Transverse colon (tissue), 3 donors: ENCODE data around the gene KLK6.

ENCODE experiments used
- POLR2A ChIP-seq: fragments of 450-650 bp; IDR thresholded peaks from one replicate; pipeline ENCODE4 v1.6.1; 2016; ENCODE audit warnings: antibody characterized with exemption, mild to moderate bottlenecking, moderate library complexity
- TF ChIP-seq, protein P1 (sequence below), 5 experiments: fragments of 200-600 bp in 3 of 5; fragments of 450-650 bp in 2 of 5; sonication (generic) in 3 of 5; IDR thresholded peaks; 1 replicate in 2 of 5; 2 replicates in 3 of 5; pipeline ENCODE4 v1.5.1; 2016 to 2017; ENCODE audit warnings: antibody characterized with exemption in 5 of 5, inconsistent platforms in 3 of 5, mild to moderate bottlenecking in 2 of 5, moderate library complexity in 1 of 5

DNA sequence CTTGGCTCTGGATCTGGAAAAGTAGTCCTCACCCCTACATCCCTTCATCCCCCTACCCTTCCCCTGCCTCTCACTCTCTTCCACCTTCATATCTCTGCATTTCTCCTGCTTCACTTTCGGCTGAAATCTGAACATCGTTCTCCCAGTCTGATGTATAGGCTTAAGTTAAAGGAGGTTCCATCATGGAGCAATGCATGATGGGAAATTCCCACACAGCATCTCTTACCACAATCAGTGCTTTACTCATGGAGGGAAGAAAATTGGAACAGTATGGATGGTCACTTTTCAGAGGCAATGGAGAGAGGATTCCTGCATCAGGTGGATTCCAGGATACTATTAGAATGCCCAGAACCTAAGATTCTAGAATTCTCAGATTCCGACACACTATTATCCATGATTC, 38.1 kb upstream of the KLK6 start:
- TF ChIP-seq, protein P1, sequence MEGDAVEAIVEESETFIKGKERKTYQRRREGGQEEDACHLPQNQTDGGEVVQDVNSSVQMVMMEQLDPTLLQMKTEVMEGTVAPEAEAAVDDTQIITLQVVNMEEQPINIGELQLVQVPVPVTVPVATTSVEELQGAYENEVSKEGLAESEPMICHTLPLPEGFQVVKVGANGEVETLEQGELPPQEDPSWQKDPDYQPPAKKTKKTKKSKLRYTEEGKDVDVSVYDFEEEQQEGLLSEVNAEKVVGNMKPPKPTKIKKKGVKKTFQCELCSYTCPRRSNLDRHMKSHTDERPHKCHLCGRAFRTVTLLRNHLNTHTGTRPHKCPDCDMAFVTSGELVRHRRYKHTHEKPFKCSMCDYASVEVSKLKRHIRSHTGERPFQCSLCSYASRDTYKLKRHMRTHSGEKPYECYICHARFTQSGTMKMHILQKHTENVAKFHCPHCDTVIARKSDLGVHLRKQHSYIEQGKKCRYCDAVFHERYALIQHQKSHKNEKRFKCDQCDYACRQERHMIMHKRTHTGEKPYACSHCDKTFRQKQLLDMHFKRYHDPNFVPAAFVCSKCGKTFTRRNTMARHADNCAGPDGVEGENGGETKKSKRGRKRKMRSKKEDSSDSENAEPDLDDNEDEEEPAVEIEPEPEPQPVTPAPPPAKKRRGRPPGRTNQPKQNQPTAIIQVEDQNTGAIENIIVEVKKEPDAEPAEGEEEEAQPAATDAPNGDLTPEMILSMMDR (IDR thresholded peaks at IDR 0.05), result no peak
- TF ChIP-seq POLR2A, result no peak
